ENCODE measurements around the gene GPR89B.

DNA sequence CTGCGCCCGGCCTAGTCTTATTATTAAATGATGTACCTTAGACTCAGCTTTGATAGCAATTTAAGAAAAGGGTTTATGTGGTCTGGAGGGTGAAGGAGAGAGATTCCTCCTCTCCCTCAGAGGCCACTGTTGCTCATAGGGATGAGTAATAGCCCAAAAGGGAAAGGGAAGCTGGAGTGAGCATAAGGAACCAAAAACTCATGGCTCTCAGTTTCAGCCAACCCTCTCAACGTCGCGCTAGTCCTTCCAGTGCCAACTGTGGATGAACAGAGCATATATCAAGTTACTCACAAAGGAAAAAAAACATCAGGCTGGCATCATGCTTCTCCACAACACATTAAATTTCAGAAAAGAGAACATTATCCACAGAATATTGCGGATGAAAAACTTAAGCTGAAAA is 8.3 kb upstream of the GPR89B start:
- TF ChIP-seq, protein P1, sequence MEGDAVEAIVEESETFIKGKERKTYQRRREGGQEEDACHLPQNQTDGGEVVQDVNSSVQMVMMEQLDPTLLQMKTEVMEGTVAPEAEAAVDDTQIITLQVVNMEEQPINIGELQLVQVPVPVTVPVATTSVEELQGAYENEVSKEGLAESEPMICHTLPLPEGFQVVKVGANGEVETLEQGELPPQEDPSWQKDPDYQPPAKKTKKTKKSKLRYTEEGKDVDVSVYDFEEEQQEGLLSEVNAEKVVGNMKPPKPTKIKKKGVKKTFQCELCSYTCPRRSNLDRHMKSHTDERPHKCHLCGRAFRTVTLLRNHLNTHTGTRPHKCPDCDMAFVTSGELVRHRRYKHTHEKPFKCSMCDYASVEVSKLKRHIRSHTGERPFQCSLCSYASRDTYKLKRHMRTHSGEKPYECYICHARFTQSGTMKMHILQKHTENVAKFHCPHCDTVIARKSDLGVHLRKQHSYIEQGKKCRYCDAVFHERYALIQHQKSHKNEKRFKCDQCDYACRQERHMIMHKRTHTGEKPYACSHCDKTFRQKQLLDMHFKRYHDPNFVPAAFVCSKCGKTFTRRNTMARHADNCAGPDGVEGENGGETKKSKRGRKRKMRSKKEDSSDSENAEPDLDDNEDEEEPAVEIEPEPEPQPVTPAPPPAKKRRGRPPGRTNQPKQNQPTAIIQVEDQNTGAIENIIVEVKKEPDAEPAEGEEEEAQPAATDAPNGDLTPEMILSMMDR (IDR thresholded peaks at IDR 0.05), result no peak
- no peak for TF ChIP-seq POLR2A (IDR thresholded peaks at IDR 0.05)

All from esophagus squamous epithelium (tissue), 4 donors.